Skeletal muscle satellite cell (primary cell): ENCODE data around the gene TPO.
"Not testable (repeated sequence)": the region's sequence is repeated elsewhere in the genome, so short reads cannot be mapped to it uniquely, and the experiment has no call there.

Experiments
- H3K27me3 ChIP-seq: 2 replicates; pipeline ENCODE4 v1.7.0; 2013; ENCODE audit warnings: low read length; ENCODE audit not compliant: control insufficient read depth, insufficient read depth
- H3K36me3 ChIP-seq: 2 replicates; pipeline ENCODE4 v1.7.0; 2013; ENCODE audit warnings: mild to moderate bottlenecking, control low read depth, low read length; ENCODE audit not compliant: insufficient read depth
- H3K4me1 ChIP-seq: 2 replicates; pipeline ENCODE4 v1.7.0; 2013; ENCODE audit warnings: low read length; ENCODE audit not compliant: control insufficient read depth, insufficient read depth
- H3K4me2 ChIP-seq: 2 replicates; pipeline ENCODE4 v1.7.0; 2013; ENCODE audit warnings: mild to moderate bottlenecking, low read length
- H3K4me3 ChIP-seq: 2 replicates; pipeline ENCODE4 v1.7.0; 2013; ENCODE audit warnings: low read length
- H3K9ac ChIP-seq: 2 replicates; pipeline ENCODE4 v1.7.0; 2013; ENCODE audit warnings: mild to moderate bottlenecking, low read depth, low read length, moderate library complexity
- H3K9me3 ChIP-seq: replicated peaks from 2 replicates; pipeline ENCODE4 v1.7.0; 2013; ENCODE audit warnings: mild to moderate bottlenecking, control low read depth, low read length

TPO gene

DNA sequence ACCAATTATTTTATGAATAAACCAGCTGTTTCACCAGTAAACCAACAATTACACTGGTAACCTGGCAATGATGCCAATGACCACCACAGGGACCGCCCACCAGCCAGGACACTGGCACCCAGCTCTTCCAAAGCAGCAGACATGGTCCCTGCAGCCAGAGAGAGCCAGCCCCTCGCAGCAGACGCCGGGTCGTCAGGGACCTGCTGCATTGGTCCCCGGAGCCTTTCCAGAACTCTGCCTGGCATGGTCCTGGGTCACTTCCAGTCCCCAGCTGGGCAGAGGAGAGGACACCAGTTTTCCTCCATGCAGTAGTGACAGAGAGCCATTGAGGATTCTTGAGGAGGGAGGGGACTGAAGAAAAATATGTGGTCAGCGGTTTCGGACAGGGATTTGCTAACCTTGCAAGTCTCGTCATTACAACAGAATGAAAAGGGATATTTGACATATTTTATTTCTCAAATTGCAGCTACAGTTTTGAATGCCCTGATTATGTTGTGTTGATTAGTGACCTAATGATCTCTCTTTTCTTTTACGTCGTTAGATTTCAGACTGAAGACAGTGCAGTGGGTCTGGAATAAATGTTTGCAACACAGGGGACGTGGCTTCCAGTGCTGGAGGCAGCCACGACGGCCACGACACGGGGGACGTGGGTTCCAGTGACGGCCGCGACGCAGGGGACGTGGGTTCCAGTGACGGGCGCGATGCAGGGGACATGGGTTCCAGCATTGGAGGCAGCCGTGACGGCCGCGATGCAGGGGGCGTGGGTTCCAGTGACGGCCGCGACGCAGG lies 154.5 kb downstream of the TPO start:
- Histone ChIP-seq H3K4me1 (peaks cover 12% of the 10 kb centered on the region), H3K36me3 (no peaks in the 10 kb centered on the region), H3K4me2 (no peak overlapping the region), H3K9me3 (no peaks in the 10 kb centered on the region), H3K27me3 (peaks cover 3% of the 10 kb centered on the region), H3K9ac (no peak overlapping the region), H3K4me3 (no peak overlapping the region)

DNA sequence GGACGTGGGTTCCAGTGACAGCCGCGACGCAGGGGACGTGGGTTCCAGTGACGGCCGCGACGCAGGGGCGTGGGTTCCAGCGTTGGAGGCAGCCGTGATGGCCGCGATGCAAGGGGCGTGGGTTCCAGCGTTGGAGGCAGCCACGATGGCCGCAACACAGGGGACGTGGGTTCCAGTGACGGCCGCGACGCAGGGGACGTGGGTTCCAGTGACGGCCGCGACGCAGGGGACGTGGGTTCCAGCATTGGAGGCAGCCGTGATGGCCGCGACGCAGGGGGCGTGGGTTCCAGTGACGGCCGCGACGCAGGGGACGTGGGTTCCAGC lies 155.0 kb downstream of the TPO start:
- not testable (repeated sequence) for H3K9ac ChIP-seq, H3K4me2 ChIP-seq, H3K27me3 ChIP-seq, H3K4me3 ChIP-seq, H3K9me3 ChIP-seq, H3K36me3 ChIP-seq
- peaks cover 18% of the 10 kb centered on the region for H3K4me1 ChIP-seq

DNA sequence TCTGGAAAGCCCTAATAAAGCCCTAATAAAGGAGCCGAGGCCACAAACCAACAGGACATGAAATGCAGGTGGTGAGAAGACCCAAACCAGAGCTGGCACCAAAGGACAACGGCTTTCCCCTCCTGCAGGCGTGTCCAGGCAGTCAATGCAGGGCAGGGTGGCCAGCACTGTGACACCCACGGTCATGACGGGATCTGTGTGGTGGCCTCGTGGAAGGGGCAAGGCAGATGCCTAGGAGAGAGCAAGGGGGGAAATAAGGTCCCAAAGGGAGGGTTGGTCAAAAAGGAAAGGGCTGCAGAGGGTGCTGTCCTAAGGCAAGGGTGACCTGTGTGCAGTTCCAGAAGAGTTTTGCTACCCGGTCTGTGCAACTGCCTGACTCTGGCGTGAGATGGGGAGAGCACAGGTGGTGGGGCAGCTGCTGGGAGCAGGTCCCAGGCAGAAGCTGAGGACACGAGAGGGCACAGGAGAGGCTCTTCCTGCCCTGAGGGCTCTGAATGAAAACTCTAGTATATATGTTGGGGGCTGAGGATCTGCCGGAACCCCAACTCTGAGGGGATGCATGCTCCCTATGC lies 156.7 kb downstream of the TPO start:
- Histone ChIP-seq H3K9ac (no peak overlapping the region), H3K36me3 (no peaks in the 10 kb centered on the region), H3K4me1 (peaks cover 18% of the 10 kb centered on the region), H3K27me3 (peaks cover 3% of the 10 kb centered on the region), H3K9me3 (no peaks in the 10 kb centered on the region), H3K4me3 (no peak overlapping the region), H3K4me2 (no peak overlapping the region)

DNA sequence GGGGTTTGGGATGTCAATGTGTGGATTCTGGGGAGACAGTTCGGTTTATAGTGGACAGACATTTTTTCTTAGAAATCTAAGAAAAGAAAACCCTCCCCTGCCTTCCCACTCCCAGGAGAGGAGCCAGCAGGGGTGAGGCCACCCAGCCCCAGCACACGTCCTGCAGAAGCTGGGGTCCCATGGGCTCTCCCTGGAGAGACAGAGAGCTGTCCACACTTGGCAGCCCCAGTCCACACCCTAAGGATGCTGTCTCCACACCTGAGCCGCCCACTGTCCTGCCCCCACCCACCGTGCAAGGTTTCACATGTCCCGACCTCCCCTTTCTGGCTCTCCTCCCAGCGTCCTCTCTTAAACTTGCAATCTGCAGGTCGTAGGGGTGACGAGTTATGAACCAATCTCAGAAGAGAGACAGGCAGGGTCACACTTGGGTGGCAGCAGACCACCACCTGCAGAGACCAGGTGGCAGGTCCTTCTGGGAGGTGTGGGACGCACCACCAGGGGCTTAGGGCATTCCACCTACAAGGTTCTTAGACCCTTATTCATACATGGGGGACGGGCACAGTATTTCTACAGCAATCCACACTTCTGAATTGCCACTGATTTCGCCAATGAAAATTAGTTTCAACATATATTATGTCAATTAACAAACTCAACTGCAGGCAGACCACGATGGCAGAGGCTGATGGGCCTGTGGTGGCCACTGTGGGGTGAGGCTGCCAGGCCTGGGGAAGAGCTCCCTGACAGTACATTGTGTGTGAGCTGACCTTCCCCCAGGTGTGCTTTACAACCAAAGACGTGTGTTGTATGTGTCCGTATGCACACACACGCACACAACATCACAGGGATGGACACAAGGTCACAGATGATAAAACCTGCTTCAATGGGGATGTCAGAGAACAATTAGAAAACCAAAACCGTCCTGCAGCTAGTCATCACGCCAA lies 158.5 kb downstream of the TPO start:
- Histone ChIP-seq H3K27me3 (peaks cover 3% of the 10 kb centered on the region), H3K4me3 (peak overlapping the region; percentile 7), H3K4me2 (peak overlapping the region; percentile 53), H3K36me3 (no peaks in the 10 kb centered on the region), H3K9ac (no peak overlapping the region), H3K4me1 (peaks cover 18% of the 10 kb centered on the region), H3K9me3 (no peaks in the 10 kb centered on the region)

DNA sequence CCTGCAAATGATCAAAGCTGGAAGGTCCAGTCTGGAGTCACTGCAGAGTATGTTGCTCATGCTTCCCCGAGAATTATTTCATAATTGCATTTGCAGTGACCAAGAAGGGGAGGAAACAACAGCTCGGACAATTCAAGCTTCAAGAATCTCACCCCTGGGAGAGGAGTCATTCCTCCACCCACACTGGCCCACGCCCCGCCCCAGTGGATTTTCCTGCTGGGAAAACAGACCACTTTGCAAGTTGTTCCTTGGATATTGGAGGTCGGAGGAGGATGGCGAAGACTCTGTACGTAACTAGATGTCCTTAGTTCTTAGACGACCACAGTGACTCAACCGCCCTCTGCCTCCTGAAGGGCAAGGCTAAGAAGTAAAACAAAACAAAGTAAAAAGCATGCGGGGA lies 159.4 kb downstream of the TPO start:
- Histone ChIP-seq H3K36me3 (no peaks in the 10 kb centered on the region), H3K4me2 (peak overlapping the region; percentile 53), H3K9ac (no peak overlapping the region), H3K4me1 (peaks cover 18% of the 10 kb centered on the region), H3K9me3 (no peaks in the 10 kb centered on the region), H3K4me3 (peak overlapping the region; percentile 7), H3K27me3 (peaks cover 3% of the 10 kb centered on the region)

DNA sequence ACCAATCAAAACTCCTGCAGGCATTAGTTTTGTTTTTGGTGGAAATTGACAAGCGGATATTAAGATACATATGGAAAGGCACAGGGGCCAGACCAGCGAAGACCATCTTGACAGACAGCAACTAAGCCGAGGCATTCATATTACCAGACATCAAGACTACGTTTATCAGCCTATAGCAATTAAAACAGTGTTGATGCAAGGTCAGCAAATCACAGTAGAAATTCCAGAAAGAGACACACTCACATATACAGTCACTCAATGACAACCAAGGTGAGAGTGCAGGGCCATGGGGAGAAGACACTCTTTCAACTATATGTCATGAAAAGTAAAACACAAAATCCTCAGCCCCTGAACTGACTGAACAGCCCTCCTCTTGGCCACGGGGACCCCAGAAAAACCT lies 164.6 kb downstream of the TPO start:
- Histone ChIP-seq H3K4me2 (no peak overlapping the region), H3K4me3 (no peak overlapping the region), H3K9ac (no peak overlapping the region), H3K27me3 (peaks cover 8% of the 10 kb centered on the region), H3K4me1 (peaks cover 29% of the 10 kb centered on the region), H3K36me3 (no peaks in the 10 kb centered on the region), H3K9me3 (no peaks in the 10 kb centered on the region)

DNA sequence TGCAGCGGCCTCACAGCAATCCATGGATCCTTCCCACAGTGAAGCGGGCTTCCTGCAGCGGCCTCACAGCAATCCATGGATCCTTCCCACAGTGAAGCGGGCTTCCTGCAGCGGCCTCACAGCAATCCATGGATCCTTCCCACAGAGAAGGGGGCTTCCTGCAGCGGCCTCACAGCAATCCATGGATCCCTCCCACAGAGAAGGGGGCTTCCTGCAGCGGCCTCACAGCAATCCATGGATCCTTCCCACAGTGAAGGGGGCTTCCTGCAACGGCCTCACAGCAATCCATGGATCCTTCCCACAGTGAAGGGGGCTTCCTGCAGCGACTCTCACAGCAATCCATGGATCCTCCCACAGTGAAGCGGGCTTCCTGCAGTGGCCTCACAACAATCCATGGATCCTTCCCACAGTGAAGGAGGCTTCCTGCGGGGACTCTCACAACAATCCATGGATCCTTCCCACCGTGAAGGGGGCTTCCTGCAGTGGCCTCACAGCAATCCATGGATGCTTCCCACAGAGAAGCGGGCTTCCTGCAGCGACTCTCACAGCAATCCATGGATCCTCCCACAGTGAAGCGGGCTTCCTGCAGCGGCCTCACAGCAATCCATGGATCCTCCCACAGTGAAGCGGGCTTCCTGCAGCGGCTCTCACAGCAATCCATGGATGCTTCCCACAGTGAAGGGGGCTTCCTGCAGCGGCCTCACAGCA lies 168.1 kb downstream of the TPO start:
- not testable (repeated sequence) for H3K4me2 ChIP-seq, H3K4me3 ChIP-seq, H3K36me3 ChIP-seq, H3K9ac ChIP-seq, H3K9me3 ChIP-seq
- Histone ChIP-seq H3K4me1 (peaks cover 24% of the 10 kb centered on the region), H3K27me3 (peaks cover 12% of the 10 kb centered on the region)

DNA sequence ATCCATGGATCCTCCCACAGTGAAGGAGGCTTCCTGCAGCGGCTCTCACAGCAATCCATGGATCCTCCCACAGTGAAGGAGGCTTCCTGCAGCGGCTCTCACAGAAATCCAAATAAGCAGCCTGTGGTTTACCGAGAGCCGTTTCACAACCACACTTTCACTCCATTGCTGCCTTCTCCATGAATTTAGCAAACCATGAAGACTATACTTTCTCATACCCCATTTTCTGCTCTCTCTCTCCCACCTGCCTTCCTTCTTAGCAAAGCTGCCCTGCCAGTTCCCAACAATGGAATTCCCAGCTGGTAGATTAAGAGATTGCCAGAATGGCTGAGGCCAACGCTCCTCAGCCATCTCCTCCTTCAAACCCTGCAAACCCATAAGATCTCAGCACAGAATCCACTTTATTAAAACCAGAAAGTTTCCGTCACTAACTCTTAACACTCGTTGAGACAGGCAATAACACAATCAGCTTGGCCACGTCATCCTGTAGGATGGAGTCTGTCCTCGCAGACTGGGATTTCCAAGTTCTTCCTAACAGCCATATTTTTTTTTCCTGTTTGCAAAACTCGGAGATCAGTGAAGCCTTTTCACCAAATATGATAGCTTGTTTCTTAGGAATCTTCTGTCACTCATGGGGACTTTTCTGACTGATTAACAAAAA lies 168.8 kb downstream of the TPO start:
- H3K36me3 ChIP-seq, result no peaks in the 10 kb centered on the region
- H3K4me2 ChIP-seq, result no peak overlapping the region
- H3K27me3 ChIP-seq, result peaks cover 12% of the 10 kb centered on the region

DNA sequence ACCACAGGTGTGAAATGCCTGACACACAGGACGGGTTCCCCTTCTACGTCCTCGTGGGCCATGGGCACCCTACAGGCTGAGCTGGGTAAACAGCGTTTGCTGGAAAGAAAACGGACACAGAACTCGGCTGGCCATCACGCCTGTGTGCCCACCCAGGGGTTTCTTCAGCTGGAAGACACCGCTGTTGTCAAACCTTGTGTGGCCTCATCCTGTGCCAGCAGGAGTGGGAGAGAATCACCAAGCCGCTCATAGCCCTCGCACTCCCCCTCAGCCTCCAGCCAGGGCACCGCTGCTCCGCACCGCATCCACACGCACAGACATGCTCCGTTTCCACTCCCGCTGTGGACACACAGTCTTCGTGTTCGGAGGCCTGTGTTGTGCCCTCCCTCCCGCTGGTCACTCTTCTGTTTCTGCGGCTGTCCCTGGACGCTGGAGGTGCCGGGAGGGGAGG lies 169.7 kb downstream of the TPO start:
- H3K4me1 ChIP-seq, result peaks cover 31% of the 10 kb centered on the region
- no peak overlapping the region for H3K9ac ChIP-seq
- H3K4me3 ChIP-seq, result no peak overlapping the region
- peaks cover 12% of the 10 kb centered on the region for H3K27me3 ChIP-seq
- H3K9me3 ChIP-seq, result no peaks in the 10 kb centered on the region
- no peak overlapping the region for H3K4me2 ChIP-seq
- H3K36me3 ChIP-seq, result no peaks in the 10 kb centered on the region

More for the DNA sequence above, 168.8 kb downstream of the TPO start:
- H3K9me3 ChIP-seq, result no peaks in the 10 kb centered on the region
- no peak overlapping the region for H3K4me3 ChIP-seq
- H3K9ac ChIP-seq, result no peak overlapping the region
- H3K4me1 ChIP-seq, result peaks cover 30% of the 10 kb centered on the region

DNA sequence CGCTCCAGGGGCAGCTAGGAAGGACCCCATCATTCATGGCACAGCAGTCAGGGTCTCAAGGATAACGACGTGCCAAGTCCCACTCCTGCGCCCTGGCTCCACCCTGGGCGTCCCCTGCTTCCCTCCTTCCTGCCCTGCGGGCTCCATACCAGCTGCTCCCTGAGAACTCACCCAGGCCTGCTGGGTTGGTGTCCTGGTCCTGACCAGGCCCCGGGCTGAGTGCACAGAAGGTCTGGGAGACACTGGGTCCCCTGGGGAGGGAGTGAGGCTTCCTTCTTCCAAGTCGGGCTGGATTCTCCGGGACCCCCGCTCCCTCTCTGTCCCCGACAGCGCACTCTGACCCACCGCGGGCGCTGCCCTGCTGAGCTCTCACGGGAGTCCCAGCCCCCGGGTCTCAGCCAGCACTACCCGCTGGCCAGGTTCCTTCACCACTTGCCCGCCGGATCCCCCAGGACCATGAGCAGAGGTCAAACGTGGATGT lies 170.8 kb downstream of the TPO start:
- H3K36me3 ChIP-seq, result no peaks in the 10 kb centered on the region
- peaks cover 32% of the 10 kb centered on the region for H3K4me1 ChIP-seq
- H3K27me3 ChIP-seq, result peaks cover 12% of the 10 kb centered on the region
- H3K4me2 ChIP-seq, result no peak overlapping the region
- no peak overlapping the region for H3K9ac ChIP-seq
- H3K9me3 ChIP-seq, result no peaks in the 10 kb centered on the region
- H3K4me3 ChIP-seq, result no peak overlapping the region
